HG03280 (cell line): ENCODE data around the gene ZNF484.

ENCODE experiments used
- ATAC-seq: cut with Tn5 transposase; IDR thresholded peaks from one replicate; pipeline ENCODE4 v1.9.1; 2021; ENCODE audit warnings: mild to moderate bottlenecking, moderate library complexity; ENCODE audit not compliant: unreplicated experiment

Gene ZNF484

DNA sequence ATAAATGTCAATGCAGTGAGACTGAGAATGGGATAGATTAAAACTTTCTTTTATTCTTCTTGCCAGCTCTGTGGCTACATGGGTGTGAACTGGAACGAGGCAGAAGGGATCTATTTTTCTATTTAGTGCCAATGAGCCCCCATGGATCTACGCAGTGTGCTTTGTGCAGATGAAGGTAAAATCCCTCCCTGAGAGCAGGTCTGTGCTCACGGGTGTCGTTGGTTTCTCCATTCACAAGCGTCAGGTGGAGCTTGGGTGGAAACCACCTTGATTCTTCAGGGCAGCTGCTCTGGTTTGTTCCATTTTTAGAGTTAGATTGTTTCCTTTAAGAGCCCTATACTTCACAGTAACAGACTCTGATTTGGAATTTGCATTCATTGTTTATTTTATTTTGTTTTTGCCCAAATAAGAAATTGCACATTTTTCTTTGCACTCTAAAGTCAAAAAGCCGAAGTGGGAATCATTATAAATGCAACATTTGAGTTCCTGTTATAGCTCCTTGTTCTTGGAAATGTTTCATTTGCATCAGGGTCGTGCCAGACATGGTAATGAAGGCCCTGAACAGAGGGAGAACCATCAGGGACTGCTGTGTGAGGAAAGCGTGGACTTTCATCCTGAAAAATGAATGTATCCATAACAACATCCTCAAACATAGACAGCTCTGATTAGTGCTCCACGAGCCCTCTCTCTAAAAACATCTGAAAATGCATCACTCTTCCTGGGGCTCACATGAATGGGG, 82.1 kb downstream of the ZNF484 start:
- no peak for ATAC-seq
